HG02623 (cell line): ENCODE measurements around the gene ABCC10.
A peak's percentile ranks its signal among the peaks of the same experiment; 100 is the strongest.
"Not testable (repeated sequence)": the region's sequence is repeated elsewhere in the genome, so short reads cannot be mapped to it uniquely, and the experiment has no call there.

Experiments used
- ATAC-seq: cut with Tn5 transposase; IDR thresholded peaks from one replicate; pipeline ENCODE4 v1.9.1; 2021; ENCODE audit warnings: moderate library complexity; ENCODE audit not compliant: unreplicated experiment

ABCC10 gene

GRCh38 chr6:43444582-43444981 is 17.2 kb downstream of the ABCC10 start:
- no peak for ATAC-seq

- no peak for ATAC-seq
These were observed 18.2 kb downstream of the ABCC10 start for GRCh38 chr6:43445576-43445975.

- ATAC-seq = no peak
These were observed 20.3 kb downstream of the ABCC10 start for GRCh38 chr6:43447604-43448003.

GRCh38 chr6:43448916-43449315 is 21.6 kb downstream of the ABCC10 start:
- no peak for ATAC-seq

- no peak for ATAC-seq
These were observed 23.4 kb downstream of the ABCC10 start for GRCh38 chr6:43450699-43451131.

- no peak for ATAC-seq
These were observed 24.0 kb downstream of the ABCC10 start for GRCh38 chr6:43451348-43451747.

GRCh38 chr6:43451939-43452338 is 24.6 kb downstream of the ABCC10 start:
- no peak for ATAC-seq

GRCh38 chr6:43452896-43453295 is 25.6 kb downstream of the ABCC10 start:
- no peak for ATAC-seq

- no peak for ATAC-seq
These were observed 26.5 kb downstream of the ABCC10 start for GRCh38 chr6:43453831-43454230.

- ATAC-seq = peak; percentile 41
These were observed 27.0 kb downstream of the ABCC10 start for GRCh38 chr6:43454290-43454695.

- ATAC-seq = no peak
These were observed 27.6 kb downstream of the ABCC10 start for GRCh38 chr6:43454696-43455530.

GRCh38 chr6:43455531-43456428 is 28.4 kb downstream of the ABCC10 start, which contains the start of gene DLK2:
DLK2 (minus strand) TSS chr6:43455548; CDS start chr6:43454825, 723 bp downstream.
- ATAC-seq = no peak

GRCh38 chr6:43457643-43458042 is 30.3 kb downstream of the ABCC10 start:
- no peak for ATAC-seq

- not testable (repeated sequence) for ATAC-seq
These were observed 30.8 kb downstream of the ABCC10 start for GRCh38 chr6:43458154-43458553.

- ATAC-seq = no peak
These were observed 32.2 kb downstream of the ABCC10 start for GRCh38 chr6:43459535-43459934.

- no peak for ATAC-seq
These were observed 32.7 kb downstream of the ABCC10 start for GRCh38 chr6:43460032-43460431.

- no peak for ATAC-seq
These were observed 34.6 kb downstream of the ABCC10 start for GRCh38 chr6:43461936-43462335.

GRCh38 chr6:43464337-43464736 is 37.0 kb downstream of the ABCC10 start:
- no peak for ATAC-seq

GRCh38 chr6:43465948-43466347 is 38.6 kb downstream of the ABCC10 start:
- no peak for ATAC-seq

- ATAC-seq = not testable (repeated sequence)
These were observed 39.9 kb downstream of the ABCC10 start for GRCh38 chr6:43467265-43467664.

GRCh38 chr6:43467752-43468151 is 40.4 kb downstream of the ABCC10 start:
- ATAC-seq = no peak

- ATAC-seq = no peak
These were observed 40.9 kb downstream of the ABCC10 start for GRCh38 chr6:43468240-43468639.
